Activated naive CD4-positive, alpha-beta T cell treated with anti-CD3 and anti-CD28 coated beads, Interleukin-2, amount 50 U/mL, for 72 hours (primary cell): ENCODE results near the gene SLC6A18. TPM values are rescaled to one million over a fixed set of nuclear protein-coding genes. Genes with fewer than 3 reads are reported as not detected.
"Not testable (repeated sequence)": the region's sequence is repeated elsewhere in the genome, so short reads cannot be mapped to it uniquely, and the experiment has no call there.

Source experiments
- ATAC-seq, 2 donors: fragments of 150-1000 bp; cut with Tn5 transposase; 2 replicates each; pipeline ENCODE4 v1.10.0; 2021; ENCODE audit warnings: mild to moderate bottlenecking in 2 of 2, moderate library complexity in 2 of 2
- DNase-seq, 2 donors: peaks; one replicate each; pipeline ENCODE4 v3.0.0; 2021 to 2022; ENCODE audit warnings: low spot score in 2 of 2
- H3K27ac Mint-ChIP-seq, 2 donors: one replicate each; pipeline ENCODE4 v1.8.0; 2022; ENCODE audit warnings: mild to moderate bottlenecking in 2 of 2, mixed read lengths in 2 of 2
- H3K36me3 Mint-ChIP-seq, 2 donors: one replicate each; pipeline ENCODE4 v1.8.0; 2022; ENCODE audit warnings: mixed read lengths in 2 of 2
- H3K9me3 Mint-ChIP-seq, 2 donors: one replicate each; pipeline ENCODE4 v1.8.0; 2022; ENCODE audit warnings: mixed read lengths in 2 of 2
- total RNA-seq, 2 donors: library from RNA; stranded (reverse); gene quantifications; one replicate each; pipeline ENCODE4 v1.2.3, GENCODE V29; 2022

The SLC6A18 gene
- total RNA-seq, 2 donors from 2014 or later, result not detected

DNA sequence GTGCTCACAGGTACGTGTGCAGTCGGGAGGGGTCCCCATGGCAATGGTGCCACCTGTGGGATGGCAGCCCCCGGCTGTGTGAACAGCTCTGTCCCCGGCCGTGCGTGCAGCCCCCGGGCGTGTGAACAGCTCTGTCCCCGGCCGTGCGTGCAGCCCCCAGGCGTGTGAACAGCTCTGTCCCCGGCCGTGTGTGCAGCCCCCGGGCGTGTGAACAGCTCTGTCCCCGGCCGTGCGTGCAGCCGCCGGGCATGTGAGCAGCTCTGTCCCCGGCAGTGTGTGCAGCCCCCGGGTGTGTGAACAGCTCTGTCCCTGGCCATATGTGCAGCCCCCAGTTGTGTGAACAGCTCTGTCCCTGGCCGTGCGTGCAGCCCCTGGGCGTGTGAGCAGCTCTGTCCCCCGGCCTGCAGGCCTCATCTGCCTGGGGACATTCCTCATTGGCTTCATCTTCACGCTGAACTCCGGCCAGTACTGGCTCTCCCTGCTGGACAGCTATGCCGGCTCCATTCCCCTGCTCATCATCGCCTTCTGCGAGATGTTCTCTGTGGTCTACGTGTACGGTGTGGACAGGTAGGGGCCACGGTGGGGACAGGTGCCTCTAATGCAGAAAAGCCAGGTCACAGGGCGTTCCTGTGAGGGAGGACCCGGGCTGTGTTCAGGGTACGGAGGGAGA, 5.9 kb upstream of the SLC6A18 start:
- H3K27ac Mint-ChIP-seq, result no peak overlapping the region
- DNase-seq (no peak), ATAC-seq (no peak)
- H3K36me3 Mint-ChIP-seq, result no peaks in the 10 kb centered on the region
- H3K9me3 Mint-ChIP-seq, result peaks cover 0 to 5% of the 10 kb centered on the region in 2 donors

DNA sequence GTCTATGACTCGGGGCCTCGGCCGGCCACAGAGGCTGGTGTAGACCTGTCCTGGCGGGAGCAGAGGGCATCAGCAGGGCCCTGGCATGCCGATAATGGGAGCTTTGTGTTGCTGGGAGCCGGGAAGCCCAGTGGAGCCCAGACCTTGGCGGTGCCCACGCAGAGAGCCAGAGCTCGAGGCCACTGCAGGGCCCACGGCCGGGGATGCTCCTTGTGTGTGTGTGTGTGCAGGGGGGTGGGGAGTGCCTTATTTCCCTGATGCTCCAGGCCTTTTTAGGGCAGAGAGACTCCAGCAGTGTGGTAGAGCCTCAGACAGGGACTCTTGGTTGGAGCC, 5.4 kb upstream of the SLC6A18 start:
- DNase-seq (no peak), ATAC-seq (no peak)
- peaks cover 0 to 5% of the 10 kb centered on the region in 2 donors for H3K9me3 Mint-ChIP-seq
- H3K36me3 Mint-ChIP-seq, result no peaks in the 10 kb centered on the region
- no peak overlapping the region for H3K27ac Mint-ChIP-seq

DNA sequence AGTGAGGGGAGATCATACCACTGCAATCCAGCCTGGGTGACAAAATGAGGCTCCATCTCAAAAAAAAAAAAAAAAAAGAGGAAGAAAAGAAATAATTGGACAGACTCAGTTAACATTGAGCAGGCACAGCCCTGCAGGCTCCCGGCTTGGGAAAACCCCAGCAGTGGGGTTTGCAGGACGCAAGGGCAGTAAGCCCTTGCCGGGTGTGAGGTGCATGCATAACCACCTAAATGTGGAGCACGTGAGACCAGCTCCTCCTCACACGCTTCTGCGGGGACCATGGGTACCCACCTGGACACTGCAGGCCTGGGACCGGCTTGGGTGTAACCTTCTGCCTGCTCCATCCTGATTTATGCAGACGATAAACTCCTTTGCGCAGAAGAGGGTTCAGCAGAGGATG, 4.8 kb upstream of the SLC6A18 start:
- Mint-ChIP-seq H3K9me3 (peaks cover 0 to 5% of the 10 kb centered on the region in 2 donors), H3K27ac (no peak overlapping the region), H3K36me3 (no peaks in the 10 kb centered on the region)
- ATAC-seq (no peak), DNase-seq (no peak)

DNA sequence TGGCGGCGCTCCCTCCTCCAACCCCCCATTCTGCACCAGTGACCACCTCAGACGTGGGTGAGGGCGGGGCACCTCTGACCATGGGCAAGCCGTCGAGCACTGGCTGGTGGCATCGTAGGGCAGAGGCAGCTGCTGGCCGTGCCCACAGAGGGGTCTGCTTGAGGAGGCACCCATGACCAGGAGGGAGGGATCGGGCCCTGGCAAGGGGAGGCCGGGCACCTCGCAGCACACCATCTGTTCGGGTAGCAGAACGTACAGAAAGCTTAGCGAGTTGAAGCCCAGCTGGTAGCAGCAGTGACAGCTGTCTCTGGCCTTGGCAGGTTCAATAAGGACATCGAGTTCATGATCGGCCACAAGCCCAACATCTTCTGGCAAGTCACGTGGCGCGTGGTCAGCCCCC, 4.3 kb upstream of the SLC6A18 start:
- Mint-ChIP-seq H3K27ac (no peak overlapping the region), H3K9me3 (peaks cover 0 to 5% of the 10 kb centered on the region in 2 donors), H3K36me3 (no peaks in the 10 kb centered on the region)
- DNase-seq, result no peak
- ATAC-seq, result no peak

DNA sequence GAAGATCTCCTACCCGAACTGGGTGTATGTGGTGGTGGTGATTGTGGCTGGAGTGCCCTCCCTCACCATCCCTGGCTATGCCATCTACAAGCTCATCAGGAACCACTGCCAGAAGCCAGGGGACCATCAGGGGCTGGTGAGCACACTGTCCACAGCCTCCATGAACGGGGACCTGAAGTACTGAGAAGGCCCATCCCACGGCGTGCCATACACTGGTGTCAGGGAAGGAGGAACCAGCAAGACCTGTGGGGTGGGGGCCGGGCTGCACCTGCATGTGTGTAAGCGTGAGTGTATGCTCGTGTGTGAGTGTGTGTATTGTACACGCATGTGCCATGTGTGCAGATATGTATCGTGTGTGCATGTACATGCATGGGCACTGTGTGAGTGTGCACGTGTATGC, 3.5 kb upstream of the SLC6A18 start:
- Mint-ChIP-seq H3K36me3 (no peaks in the 10 kb centered on the region), H3K9me3 (peaks cover 0 to 5% of the 10 kb centered on the region in 2 donors), H3K27ac (no peak overlapping the region)
- no peak for ATAC-seq
- no peak for DNase-seq

DNA sequence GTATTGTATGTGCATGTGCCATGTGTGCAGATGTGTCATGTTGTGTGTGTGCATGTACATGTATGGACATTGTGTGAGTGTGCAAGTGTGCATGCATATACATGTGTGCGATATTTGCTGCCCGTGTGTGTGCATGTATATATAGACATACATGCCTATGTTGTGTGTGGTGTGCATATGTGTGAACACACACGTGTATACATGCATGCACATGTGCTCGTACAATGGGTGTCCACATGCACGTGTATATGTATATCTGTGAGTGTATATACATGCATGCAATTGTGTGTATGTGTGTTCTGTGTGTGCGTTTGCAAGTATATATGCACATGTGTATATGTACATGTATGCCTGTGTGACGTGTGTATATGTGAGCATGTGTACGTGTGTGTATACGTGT, 3.0 kb upstream of the SLC6A18 start:
- Mint-ChIP-seq H3K27ac (no peak overlapping the region), H3K36me3 (no peaks in the 10 kb centered on the region)

DNA sequence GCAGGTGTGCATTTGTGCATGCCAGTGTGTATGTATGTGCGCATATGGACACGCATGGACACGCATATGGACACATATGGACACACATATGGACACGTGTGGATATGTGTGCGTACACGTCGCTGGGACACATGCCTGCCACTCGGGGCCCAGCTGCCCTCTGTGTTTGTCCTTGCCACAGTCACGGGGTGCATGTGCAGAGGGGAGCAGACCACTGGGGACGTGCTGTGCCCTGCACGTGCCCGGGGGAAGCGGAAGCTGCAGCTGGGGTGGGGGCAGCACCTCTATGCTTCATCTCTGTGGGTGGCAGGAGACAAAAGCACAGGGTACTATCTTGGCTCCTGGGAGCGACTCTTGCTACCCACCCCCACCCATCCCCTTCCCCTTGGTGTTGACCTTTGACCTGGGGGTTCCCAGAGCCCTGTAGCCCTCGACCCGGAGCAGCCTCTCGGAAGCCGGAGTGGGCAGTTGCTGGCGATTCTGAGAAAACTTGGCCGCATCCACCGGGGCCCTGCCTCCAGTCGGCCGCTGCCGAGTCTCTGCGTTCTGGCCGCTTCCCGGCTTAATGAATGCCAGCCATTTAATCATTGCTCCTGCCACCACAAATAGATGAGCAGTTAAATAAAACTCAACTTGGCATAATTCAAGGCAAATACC, 2.4 kb upstream of the SLC6A18 start:
- Mint-ChIP-seq H3K27ac (no peak overlapping the region), H3K36me3 (no peaks in the 10 kb centered on the region)
- DNase-seq, result no peak

More for the DNA sequence above, 3.0 kb upstream of the SLC6A18 start:
- ATAC-seq (no peak), DNase-seq (no peak)
- H3K9me3 Mint-ChIP-seq, result peaks cover 0 to 5% of the 10 kb centered on the region in 2 donors

DNA sequence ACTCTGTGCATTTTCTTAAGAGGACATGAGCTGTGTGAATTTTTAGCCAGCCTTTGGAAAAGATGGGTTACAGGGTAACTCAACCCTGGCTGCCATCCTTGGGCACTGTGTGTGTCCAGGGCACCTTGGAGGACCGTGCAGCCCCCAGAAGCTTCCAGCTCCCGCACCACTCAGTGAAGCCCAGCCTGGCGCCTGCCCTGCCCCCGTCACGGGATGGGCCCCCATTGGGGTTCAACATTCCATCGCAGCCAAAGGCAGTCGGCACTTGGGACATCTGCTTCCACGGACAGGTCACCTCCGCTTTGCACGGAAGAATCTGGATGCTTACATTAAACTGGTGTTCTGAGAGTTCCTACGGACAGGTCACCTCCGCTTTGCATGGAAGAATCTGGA, 1.9 kb upstream of the SLC6A18 start:
- H3K9me3 Mint-ChIP-seq, result peaks cover 0 to 5% of the 10 kb centered on the region in 2 donors
- ATAC-seq (no peak), DNase-seq (no peak)
- H3K36me3 Mint-ChIP-seq, result no peaks in the 10 kb centered on the region
- no peak overlapping the region for H3K27ac Mint-ChIP-seq

More for the DNA sequence above, 2.4 kb upstream of the SLC6A18 start:
- peaks cover 0 to 5% of the 10 kb centered on the region in 2 donors for H3K9me3 Mint-ChIP-seq
- no peak for ATAC-seq

DNA sequence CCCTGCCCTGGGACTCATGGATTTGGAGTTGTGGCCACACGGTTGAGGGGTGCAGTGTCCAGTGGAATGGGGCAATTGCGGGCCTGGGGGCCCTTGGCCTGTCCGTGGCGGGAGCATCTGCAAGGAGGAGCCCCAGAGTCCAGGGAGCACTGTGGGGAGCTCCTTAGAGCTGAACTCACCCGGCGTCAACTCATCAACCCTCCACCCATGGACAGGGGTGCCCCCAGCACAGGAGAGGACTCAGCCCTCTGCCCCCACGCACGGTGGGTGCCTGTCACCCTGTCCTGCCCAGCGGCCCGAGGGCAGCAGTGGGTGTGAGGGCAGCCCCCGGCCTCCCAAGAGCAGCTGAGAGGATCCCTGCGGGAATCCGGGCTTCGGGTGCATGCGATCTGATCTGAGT, 550 bp upstream of the SLC6A18 start:
- no peak for DNase-seq
- no peak overlapping the region for H3K27ac Mint-ChIP-seq
- no peak for ATAC-seq
- no peaks in the 10 kb centered on the region for H3K36me3 Mint-ChIP-seq
- H3K9me3 Mint-ChIP-seq, result peaks cover 0 to 5% of the 10 kb centered on the region in 2 donors

DNA sequence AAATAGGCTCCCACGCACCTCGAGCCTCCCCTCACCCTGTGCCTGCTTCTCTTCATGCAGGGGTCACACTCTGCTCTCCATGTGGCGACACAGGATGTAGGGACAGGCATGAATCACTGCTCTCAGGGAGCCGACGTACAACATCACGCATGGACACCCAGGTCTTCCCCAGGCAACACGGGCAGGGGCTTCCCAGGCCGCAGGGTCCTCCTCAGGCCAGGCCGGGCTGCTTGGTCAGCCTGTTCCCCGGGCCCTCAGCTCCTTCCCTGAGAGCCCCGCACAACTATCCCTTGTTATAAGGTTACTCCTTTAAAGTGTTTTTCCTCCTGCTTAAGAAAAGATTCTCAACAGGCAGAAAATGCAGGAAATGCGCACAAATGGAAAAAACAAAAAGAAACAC, 1.1 kb downstream of the SLC6A18 start:
- DNase-seq (no peak), ATAC-seq (no peak)
- H3K9me3 Mint-ChIP-seq, result peaks cover 0 to 5% of the 10 kb centered on the region in 2 donors
- no peaks in the 10 kb centered on the region for H3K36me3 Mint-ChIP-seq
- no peak overlapping the region for H3K27ac Mint-ChIP-seq

DNA sequence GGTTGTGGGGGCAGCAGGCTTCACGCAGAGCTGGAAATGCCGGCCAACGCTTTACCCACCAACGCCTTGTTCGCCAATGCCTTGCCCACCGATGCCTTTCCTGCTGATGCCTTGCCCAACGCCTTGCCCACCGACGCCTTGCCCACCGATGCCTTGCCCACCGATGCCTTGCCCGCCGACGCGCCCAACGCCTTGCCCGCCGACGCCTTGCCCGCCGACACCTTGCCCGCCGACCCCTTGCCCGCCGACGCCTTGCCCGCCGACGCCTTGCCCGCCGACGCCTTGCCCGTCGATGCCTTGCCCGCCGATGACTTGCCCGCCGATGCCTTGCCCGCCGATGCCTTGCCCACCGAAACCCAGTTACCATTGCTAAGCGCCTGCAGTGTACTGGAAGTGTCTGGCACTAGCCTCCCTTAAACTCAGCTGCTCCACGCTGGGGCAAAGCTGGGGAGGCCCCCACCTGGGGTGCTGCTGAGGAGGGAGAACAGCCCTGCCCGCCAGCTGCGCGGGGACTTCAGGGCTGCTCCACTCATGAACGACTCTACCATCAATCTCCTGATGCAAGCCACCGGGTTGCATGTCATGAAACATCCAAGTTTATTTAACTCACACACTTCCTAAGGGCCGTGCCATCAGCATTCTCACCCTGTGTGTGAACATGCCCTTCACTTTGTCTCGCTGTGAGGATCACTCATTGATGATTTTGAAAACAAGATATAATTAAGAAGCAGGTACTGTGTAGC, 1.8 kb downstream of the SLC6A18 start:
- no peak for ATAC-seq
- DNase-seq, result no peak
- Mint-ChIP-seq H3K36me3 (no peaks in the 10 kb centered on the region), H3K9me3 (peaks cover 0 to 5% of the 10 kb centered on the region in 2 donors), H3K27ac (no peak overlapping the region)

DNA sequence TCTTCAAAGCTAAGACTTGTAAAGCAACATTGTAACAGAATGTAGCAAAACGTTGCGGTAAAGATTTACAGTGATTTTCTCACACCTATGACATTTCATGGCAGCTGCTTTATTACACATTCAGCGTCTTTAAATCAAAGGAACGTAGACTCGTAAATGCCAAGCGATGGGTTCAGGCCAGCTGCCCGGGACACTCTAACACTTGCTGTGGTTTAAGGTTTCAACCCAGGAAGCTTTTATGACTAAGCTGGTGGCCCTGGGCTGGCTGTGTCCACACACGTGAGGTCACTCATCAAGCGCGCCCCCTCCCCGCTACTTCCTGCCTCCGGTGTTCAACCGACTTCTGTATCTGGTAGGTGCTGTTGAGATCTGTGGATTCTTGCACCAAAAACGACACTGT, 2.5 kb downstream of the SLC6A18 start:
- no peaks in the 10 kb centered on the region for H3K36me3 Mint-ChIP-seq
- DNase-seq (no peak), ATAC-seq (peak in 1 of 2 donors; percentile 72)
- no peak overlapping the region for H3K27ac Mint-ChIP-seq
- no peaks in the 10 kb centered on the region for H3K9me3 Mint-ChIP-seq

DNA sequence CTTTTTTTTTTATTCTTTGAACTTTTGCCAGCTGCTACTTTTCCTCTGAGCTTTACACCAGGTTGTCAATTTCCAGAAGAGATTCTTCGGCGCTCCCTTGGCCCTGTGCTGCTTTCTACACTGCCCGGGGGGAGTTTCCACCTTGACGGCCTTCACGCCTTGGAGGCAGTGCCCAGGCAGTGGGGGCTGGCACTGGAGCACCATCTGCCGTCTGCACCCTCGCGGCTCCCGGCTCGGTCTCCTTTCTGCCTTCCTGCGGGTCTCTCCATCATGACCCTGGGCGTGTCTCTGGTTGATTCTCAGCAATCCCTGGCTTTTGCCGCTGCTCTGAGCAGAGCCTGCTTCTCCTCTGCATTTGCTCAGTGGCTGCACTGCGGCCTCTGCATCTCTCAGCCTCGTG, 2.9 kb downstream of the SLC6A18 start:
- ATAC-seq, result no peak
- DNase-seq, result no peak
- no peak overlapping the region for H3K27ac Mint-ChIP-seq
- no peaks in the 10 kb centered on the region for H3K9me3 Mint-ChIP-seq
- H3K36me3 Mint-ChIP-seq, result no peaks in the 10 kb centered on the region

DNA sequence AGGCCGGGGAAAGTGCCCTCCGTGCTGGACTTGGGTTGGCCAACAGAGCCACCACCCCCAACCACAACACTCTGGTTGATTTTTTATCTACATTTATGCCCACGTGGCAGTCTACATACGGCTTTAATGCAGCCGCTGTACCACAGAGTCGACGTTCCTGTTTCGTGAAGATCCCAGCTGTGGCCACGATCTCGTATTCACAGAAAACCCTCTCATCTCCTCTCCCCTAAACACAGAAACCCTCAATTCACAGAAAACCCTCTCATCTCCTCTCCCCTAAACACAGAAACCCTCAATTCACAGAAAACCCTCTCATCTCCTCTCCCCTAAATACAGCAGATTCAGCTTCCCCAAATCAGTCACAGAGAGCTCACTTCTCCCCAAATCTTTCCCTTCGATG, 3.8 kb downstream of the SLC6A18 start:
- not testable (repeated sequence) for H3K9me3 Mint-ChIP-seq, DNase-seq, ATAC-seq

DNA sequence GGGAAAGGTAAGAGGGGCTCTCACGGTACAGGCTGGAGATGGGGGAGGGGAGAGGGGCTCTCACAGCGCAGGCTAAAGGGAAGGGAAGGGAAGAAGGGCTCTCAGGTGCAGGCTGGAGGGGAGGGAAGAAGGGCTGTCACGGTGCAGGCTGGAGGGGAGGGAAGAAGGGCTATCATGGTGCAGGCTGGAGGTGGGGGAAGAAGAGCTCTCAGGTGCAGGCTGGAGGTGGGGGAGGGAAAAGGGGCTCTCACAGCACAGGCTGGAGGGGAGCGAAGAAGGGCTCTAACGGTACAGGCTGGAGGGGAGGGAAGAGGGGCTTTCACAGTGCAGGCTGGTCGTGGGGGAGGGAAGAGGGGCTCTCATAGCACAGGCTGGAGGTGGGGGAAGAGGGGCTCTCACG, 4.6 kb downstream of the SLC6A18 start:
- DNase-seq (no peak), ATAC-seq (no peak)
- Mint-ChIP-seq H3K27ac (no peak overlapping the region), H3K36me3 (no peaks in the 10 kb centered on the region), H3K9me3 (no peaks in the 10 kb centered on the region)

More for the DNA sequence above, 3.8 kb downstream of the SLC6A18 start:
- not testable (repeated sequence) for H3K36me3 Mint-ChIP-seq, H3K27ac Mint-ChIP-seq

DNA sequence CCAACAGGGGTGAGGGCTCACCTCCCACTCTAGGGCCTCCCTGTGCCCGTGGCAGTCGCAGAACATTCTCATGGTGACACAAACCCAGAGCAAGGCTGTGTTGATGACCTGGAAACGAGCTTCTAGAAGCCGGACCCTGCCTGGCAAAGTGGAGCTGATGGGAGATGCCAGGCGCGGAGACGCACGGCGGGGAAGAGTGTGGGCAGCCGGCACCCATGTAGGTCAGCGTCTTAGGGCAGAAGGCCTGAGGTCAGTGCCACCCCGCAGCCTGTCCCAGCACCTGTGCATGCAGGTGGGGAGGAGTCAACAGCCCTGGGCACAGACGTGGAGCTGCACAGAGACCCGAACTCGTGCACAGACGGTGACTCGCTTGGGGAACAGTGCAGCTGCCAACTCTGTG, 5.4 kb downstream of the SLC6A18 start:
- peaks cover 0 to under 1% of the 10 kb centered on the region in 2 donors for H3K9me3 Mint-ChIP-seq
- no peak overlapping the region for H3K27ac Mint-ChIP-seq
- DNase-seq (no peak), ATAC-seq (no peak)
- no peaks in the 10 kb centered on the region for H3K36me3 Mint-ChIP-seq

DNA sequence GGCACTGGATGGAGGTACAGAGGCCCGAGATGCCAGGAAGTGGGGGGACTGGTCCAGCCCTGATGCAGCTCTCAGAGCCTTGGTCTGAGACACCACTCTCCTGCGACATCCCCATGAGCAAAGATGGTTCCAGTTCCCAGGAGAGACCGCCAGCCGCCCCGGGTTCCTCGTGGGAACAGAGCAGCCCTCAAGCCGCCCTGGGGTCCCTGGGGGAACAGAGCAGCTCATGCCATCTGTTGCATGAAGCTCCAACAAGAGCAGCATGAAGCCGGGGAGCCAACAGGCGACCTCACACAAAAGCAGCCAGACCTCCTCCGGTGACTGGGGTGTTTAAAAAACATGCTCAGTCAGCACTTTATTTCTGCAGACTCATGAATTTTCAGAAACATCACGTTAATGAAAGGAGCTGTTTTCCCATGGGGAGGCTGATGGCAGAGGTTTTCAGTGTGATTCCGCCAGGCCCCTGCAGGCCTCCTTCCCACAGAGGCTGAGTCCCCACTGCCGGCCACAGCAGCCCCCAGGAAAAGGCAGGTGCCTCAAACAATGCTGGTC, 6.2 kb downstream of the SLC6A18 start:
- peaks cover 7 to 8% of the 10 kb centered on the region in 2 donors for H3K36me3 Mint-ChIP-seq
- no peak overlapping the region for H3K27ac Mint-ChIP-seq
- ATAC-seq (no peak), DNase-seq (no peak)
- peaks cover 7 to 8% of the 10 kb centered on the region in 2 donors for H3K9me3 Mint-ChIP-seq
